ENCODE measurements around the gene DOLK.

DOLK gene

DNA sequence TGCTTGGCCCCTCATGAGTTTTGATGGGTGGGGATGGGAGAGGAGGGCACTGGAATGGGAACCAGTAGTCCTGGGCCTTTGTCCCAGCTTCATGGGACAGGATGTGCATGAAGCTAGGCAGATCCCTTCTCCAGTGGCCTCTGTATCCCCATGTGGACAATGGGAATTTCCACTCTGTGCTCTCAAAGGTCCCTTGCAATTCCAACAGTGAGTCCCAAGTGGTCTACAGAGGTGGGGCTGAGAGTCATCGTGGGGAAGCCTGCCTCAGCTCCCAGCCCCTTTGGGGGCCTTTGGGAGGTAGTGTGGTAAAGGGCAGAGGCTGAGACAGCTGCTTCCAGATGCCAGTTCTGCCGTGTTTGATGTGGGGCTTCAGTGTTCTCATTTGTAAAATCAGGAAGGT lies 28.5 kb downstream of the DOLK start:
- H3K4me1 ChIP-seq (ENCODE audit: control insufficient read depth in 5 of 5, insufficient read depth in 5 of 5, low read length in 5 of 5), result peaks cover 21 to 71% (median 67%) of the 10 kb centered on the region in 5 donors
- peak overlapping the region; percentile 37 for H3K27ac ChIP-seq (ENCODE audit: low read depth, low read length)
- no peak overlapping the region for H3K4me3 ChIP-seq (ENCODE audit: low read depth in 1 of 5, low read length in 5 of 5)
- no peaks in the 10 kb centered on the region for H3K27me3 ChIP-seq (ENCODE audit: control insufficient read depth in 5 of 5, insufficient read depth in 4 of 5, low read length in 5 of 5)
- H3K36me3 ChIP-seq (ENCODE audit: control insufficient read depth in 5 of 5, insufficient read depth in 5 of 5, low read length in 5 of 5), result peaks cover 0 to 26% (median 10%) of the 10 kb centered on the region in 5 donors
- peak overlapping the region in 2 of 5 donors; percentile 7 to 41 for H3K9ac ChIP-seq (ENCODE audit: low read length in 5 of 5)
- H3K9me3 ChIP-seq (ENCODE audit: control insufficient read depth in 5 of 5, low read length in 5 of 5), result no peaks in the 10 kb centered on the region

DNA sequence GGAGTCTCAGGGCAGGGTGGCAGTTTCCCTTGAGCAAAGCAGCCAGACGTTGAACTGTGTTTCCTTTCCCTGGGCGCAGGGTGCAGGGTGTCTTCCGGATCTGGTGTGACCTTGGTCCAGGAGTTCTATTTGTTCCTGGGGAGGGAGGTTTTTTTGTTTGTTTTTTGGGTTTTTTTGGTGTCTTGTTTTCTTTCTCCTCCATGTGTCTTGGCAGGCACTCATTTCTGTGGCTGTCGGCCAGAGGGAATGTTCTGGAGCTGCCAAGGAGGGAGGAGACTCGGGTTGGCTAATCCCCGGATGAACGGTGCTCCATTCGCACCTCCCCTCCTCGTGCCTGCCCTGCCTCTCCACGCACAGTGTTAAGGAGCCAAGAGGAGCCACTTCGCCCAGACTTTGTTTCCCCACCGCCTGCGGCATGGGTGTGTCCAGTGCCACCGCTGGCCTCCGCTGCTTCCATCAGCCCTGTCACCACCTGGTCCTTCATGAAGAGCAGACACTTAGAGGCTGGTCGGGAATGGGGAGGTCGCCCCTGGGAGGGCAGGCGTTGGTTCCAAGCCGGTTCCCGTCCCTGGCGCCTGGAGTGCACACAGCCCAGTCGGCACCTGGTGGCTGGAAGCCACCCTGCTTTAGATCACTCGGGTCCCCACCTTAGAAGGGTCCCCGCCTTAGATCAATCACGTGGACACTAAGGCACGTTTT lies 30.1 kb downstream of the DOLK start:
- no peaks in the 10 kb centered on the region for H3K9me3 ChIP-seq (ENCODE audit: control insufficient read depth in 5 of 5, low read length in 5 of 5)
- peak overlapping the region in 1 of 5 donors; percentile 8 for H3K9ac ChIP-seq (ENCODE audit: low read length in 5 of 5)
- H3K27me3 ChIP-seq (ENCODE audit: control insufficient read depth in 5 of 5, insufficient read depth in 4 of 5, low read length in 5 of 5), result no peaks in the 10 kb centered on the region
- peaks cover 27 to 82% (median 73%) of the 10 kb centered on the region in 5 donors for H3K4me1 ChIP-seq (ENCODE audit: control insufficient read depth in 5 of 5, insufficient read depth in 5 of 5, low read length in 5 of 5)
- H3K4me3 ChIP-seq (ENCODE audit: low read depth in 1 of 5, low read length in 5 of 5), result no peak overlapping the region
- peaks cover 0 to 26% (median 10%) of the 10 kb centered on the region in 5 donors for H3K36me3 ChIP-seq (ENCODE audit: control insufficient read depth in 5 of 5, insufficient read depth in 5 of 5, low read length in 5 of 5)
- peak overlapping the region; percentile 95 for H3K27ac ChIP-seq (ENCODE audit: low read depth, low read length)

- H3K27ac ChIP-seq (ENCODE audit: low read depth, low read length), result peak overlapping the region; percentile 95
- no peaks in the 10 kb centered on the region for H3K9me3 ChIP-seq (ENCODE audit: control insufficient read depth in 5 of 5, low read length in 5 of 5)
- H3K9ac ChIP-seq (ENCODE audit: low read length in 5 of 5), result peak overlapping the region; percentile 8 to 65 (median 63)
- peaks cover 28 to 82% (median 74%) of the 10 kb centered on the region in 5 donors for H3K4me1 ChIP-seq (ENCODE audit: control insufficient read depth in 5 of 5, insufficient read depth in 5 of 5, low read length in 5 of 5)
- H3K27me3 ChIP-seq (ENCODE audit: control insufficient read depth in 5 of 5, insufficient read depth in 4 of 5, low read length in 5 of 5), result no peaks in the 10 kb centered on the region
- H3K4me3 ChIP-seq (ENCODE audit: low read depth in 1 of 5, low read length in 5 of 5), result no peak overlapping the region
- peaks cover 0 to 26% (median 10%) of the 10 kb centered on the region in 5 donors for H3K36me3 ChIP-seq (ENCODE audit: control insufficient read depth in 5 of 5, insufficient read depth in 5 of 5, low read length in 5 of 5)
Measured at GRCh38 chr9:128916745-128917144, 30.7 kb downstream of the DOLK start.

- Histone ChIP-seq H3K27me3 (ENCODE audit: control insufficient read depth in 5 of 5, insufficient read depth in 4 of 5, low read length in 5 of 5) (no peaks in the 10 kb centered on the region), H3K9me3 (ENCODE audit: control insufficient read depth in 5 of 5, low read length in 5 of 5) (no peaks in the 10 kb centered on the region), H3K36me3 (ENCODE audit: control insufficient read depth in 5 of 5, insufficient read depth in 5 of 5, low read length in 5 of 5) (peaks cover 0 to 26% (median 10%) of the 10 kb centered on the region in 5 donors), H3K9ac (ENCODE audit: low read length in 5 of 5) (peak overlapping the region; percentile 8 to 65 (median 63)), H3K4me1 (ENCODE audit: control insufficient read depth in 5 of 5, insufficient read depth in 5 of 5, low read length in 5 of 5) (peaks cover 28 to 83% (median 74%) of the 10 kb centered on the region in 5 donors), H3K27ac (ENCODE audit: low read depth, low read length) (peak overlapping the region; percentile 95), H3K4me3 (ENCODE audit: low read depth in 1 of 5, low read length in 5 of 5) (peak overlapping the region in 1 of 5 donors; percentile 12)
Measured at GRCh38 chr9:128916204-128916603, 31.2 kb downstream of the DOLK start.

DNA sequence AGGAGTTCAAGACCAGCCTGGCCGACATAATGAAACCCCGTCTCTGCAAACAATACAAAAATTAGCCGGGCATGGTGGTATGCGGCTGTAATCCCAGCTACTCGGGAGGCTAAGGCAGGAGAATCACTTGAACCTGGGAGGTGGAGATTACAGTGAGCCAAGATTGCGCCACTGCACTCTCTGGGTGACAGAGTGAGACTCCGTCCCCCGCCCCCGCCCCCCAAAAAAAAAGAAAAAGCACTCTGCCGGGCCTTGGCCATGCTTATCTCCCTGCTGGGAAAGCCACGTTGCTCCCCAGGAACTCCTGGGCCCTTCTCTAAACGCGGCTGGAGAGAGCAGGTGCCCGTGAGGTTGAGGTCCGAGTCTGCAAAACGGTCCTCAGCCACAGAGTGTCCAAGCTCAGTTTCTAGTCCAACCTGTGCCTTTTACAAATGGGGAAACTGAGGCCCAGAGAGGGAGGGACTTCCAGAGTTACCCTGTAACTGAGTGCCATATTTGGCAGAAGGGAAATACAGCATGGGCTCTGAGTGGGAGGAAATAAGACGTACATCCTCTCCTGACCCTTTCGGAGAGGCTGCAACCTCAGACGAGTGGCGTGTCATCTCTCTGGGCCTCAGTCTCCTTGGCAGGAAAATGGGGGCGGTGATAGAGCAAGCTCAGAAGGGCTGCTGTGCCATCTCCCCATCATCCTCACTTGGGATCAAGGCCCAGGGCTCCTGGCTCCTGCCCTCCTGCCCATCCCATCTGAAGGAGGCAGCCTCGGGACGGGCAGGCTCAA lies 33.2 kb downstream of the DOLK start:
- H3K27me3 ChIP-seq (ENCODE audit: control insufficient read depth in 5 of 5, insufficient read depth in 4 of 5, low read length in 5 of 5), result no peaks in the 10 kb centered on the region
- peak overlapping the region in 1 of 5 donors; percentile 17 for H3K4me3 ChIP-seq (ENCODE audit: low read depth in 1 of 5, low read length in 5 of 5)
- H3K9me3 ChIP-seq (ENCODE audit: control insufficient read depth in 5 of 5, low read length in 5 of 5), result no peaks in the 10 kb centered on the region
- peak overlapping the region in 2 of 5 donors; percentile 37 to 38 for H3K9ac ChIP-seq (ENCODE audit: low read length in 5 of 5)
- H3K4me1 ChIP-seq (ENCODE audit: control insufficient read depth in 5 of 5, insufficient read depth in 5 of 5, low read length in 5 of 5), result peaks cover 23 to 91% (median 80%) of the 10 kb centered on the region in 5 donors
- H3K36me3 ChIP-seq (ENCODE audit: control insufficient read depth in 5 of 5, insufficient read depth in 5 of 5, low read length in 5 of 5), result peaks cover 0 to 37% (median 17%) of the 10 kb centered on the region in 5 donors
- H3K27ac ChIP-seq (ENCODE audit: low read depth, low read length), result peak overlapping the region; percentile 83

DNA sequence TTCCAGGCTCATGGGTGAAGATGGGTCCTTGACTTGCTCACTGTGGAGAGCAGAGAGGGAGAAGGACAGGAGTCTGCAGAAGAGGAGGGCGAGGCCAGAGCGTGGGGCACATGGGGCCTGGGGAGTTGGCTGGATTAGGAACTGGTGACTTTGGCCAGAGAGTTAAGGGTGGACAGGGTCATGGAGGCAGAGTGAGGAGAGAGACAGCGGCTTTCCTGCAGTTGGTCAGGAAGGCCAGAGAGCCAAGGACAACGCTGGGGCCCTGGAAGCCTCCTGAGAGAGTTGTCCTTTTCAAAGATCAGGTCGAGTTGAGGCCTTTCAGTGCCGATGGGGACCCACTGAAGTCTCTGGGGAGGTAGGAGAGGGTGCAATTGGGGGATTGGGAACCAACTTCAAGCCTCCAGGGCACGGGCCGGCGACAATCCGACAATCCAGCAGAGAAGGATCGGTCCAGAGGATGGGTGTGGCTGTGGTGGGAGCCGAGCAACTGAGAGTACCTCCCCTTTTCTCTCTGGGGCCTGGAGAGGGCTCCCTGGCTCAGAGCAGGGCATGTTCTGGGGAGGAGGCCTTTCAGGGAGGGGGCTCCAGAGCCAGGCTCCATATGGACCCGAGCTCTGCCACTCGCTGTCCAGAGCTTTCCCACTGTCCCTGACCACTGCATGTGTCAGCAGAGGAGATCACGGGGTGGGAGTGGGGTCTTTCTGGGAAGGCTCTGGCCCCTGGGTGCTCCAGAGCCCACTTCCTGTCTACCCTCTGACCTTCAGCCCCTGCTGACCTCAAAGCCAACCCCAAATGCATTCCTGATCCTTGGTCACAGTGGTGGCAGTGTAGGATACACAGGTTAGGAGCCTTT lies 34.1 kb downstream of the DOLK start:
- no peaks in the 10 kb centered on the region for H3K27me3 ChIP-seq (ENCODE audit: control insufficient read depth in 5 of 5, insufficient read depth in 4 of 5, low read length in 5 of 5)
- peaks cover 0 to 46% (median 26%) of the 10 kb centered on the region in 5 donors for H3K36me3 ChIP-seq (ENCODE audit: control insufficient read depth in 5 of 5, insufficient read depth in 5 of 5, low read length in 5 of 5)
- H3K4me3 ChIP-seq (ENCODE audit: low read depth in 1 of 5, low read length in 5 of 5), result peak overlapping the region in 2 of 5 donors; percentile 2 to 34
- no peaks in the 10 kb centered on the region for H3K9me3 ChIP-seq (ENCODE audit: control insufficient read depth in 5 of 5, low read length in 5 of 5)
- peak overlapping the region in 3 of 5 donors; percentile 7 to 35 (median 9) for H3K9ac ChIP-seq (ENCODE audit: low read length in 5 of 5)
- H3K4me1 ChIP-seq (ENCODE audit: control insufficient read depth in 5 of 5, insufficient read depth in 5 of 5, low read length in 5 of 5), result peaks cover 23 to 87% (median 77%) of the 10 kb centered on the region in 5 donors
- H3K27ac ChIP-seq (ENCODE audit: low read depth, low read length), result peak overlapping the region; percentile 83

DNA sequence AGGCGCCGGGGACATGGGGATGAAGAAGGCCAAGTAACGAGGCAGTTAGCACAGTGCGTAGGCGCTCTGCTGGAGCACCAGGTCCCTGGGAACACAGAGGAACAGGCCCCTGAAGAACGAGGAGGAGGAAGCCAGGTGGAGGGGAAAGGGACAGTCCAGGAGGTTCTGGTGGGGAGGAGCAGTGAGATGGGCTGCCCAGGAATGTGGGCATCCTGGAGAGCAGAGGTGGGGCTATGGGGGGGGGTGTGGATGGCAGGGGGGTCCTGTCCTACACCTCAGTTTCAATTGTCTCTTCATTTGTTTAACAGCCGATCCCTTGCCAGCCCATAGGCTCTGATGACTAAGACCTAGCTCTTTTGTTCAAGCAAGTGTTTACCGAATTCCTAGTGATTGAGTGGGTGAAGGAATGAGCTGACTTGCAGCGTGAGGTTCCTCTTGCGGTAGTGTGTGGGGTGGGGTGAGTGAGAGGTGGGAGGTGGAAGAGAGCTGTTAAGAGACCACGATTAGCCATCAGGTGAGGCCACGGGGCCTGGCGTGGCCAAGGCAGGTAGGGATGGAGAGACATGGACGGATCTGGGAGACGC lies 35.0 kb downstream of the DOLK start:
- Histone ChIP-seq H3K27ac (ENCODE audit: low read depth, low read length) (peak overlapping the region; percentile 83), H3K4me3 (ENCODE audit: low read depth in 1 of 5, low read length in 5 of 5) (peak overlapping the region in 1 of 5 donors; percentile 8), H3K36me3 (ENCODE audit: control insufficient read depth in 5 of 5, insufficient read depth in 5 of 5, low read length in 5 of 5) (peaks cover 0 to 50% (median 30%) of the 10 kb centered on the region in 5 donors), H3K4me1 (ENCODE audit: control insufficient read depth in 5 of 5, insufficient read depth in 5 of 5, low read length in 5 of 5) (peaks cover 23 to 82% (median 73%) of the 10 kb centered on the region in 5 donors), H3K9ac (ENCODE audit: low read length in 5 of 5) (peak overlapping the region in 2 of 5 donors; percentile 16 to 41), H3K27me3 (ENCODE audit: control insufficient read depth in 5 of 5, insufficient read depth in 4 of 5, low read length in 5 of 5) (no peaks in the 10 kb centered on the region), H3K9me3 (ENCODE audit: control insufficient read depth in 5 of 5, low read length in 5 of 5) (no peaks in the 10 kb centered on the region)

GRCh38 chr9:128911529-128912035 lies 35.8 kb downstream of the DOLK start:
- peak overlapping the region in 2 of 5 donors; percentile 16 to 30 for H3K9ac ChIP-seq (ENCODE audit: low read length in 5 of 5)
- H3K27ac ChIP-seq (ENCODE audit: low read depth, low read length), result peak overlapping the region; percentile 83
- H3K36me3 ChIP-seq (ENCODE audit: control insufficient read depth in 5 of 5, insufficient read depth in 5 of 5, low read length in 5 of 5), result peaks cover 0 to 57% (median 34%) of the 10 kb centered on the region in 5 donors
- no peaks in the 10 kb centered on the region for H3K27me3 ChIP-seq (ENCODE audit: control insufficient read depth in 5 of 5, insufficient read depth in 4 of 5, low read length in 5 of 5)
- H3K4me1 ChIP-seq (ENCODE audit: control insufficient read depth in 5 of 5, insufficient read depth in 5 of 5, low read length in 5 of 5), result peaks cover 21 to 77% (median 65%) of the 10 kb centered on the region in 5 donors
- no peaks in the 10 kb centered on the region for H3K9me3 ChIP-seq (ENCODE audit: control insufficient read depth in 5 of 5, low read length in 5 of 5)
- peak overlapping the region in 4 of 5 donors; percentile 8 to 17 (median 12) for H3K4me3 ChIP-seq (ENCODE audit: low read depth in 1 of 5, low read length in 5 of 5)

GRCh38 chr9:128910906-128911305 lies 36.5 kb downstream of the DOLK start:
- Histone ChIP-seq H3K4me3 (ENCODE audit: low read depth in 1 of 5, low read length in 5 of 5) (peak overlapping the region in 3 of 5 donors; percentile 0 to 17 (median 11)), H3K9me3 (ENCODE audit: control insufficient read depth in 5 of 5, low read length in 5 of 5) (no peaks in the 10 kb centered on the region), H3K27me3 (ENCODE audit: control insufficient read depth in 5 of 5, insufficient read depth in 4 of 5, low read length in 5 of 5) (no peaks in the 10 kb centered on the region), H3K27ac (ENCODE audit: low read depth, low read length) (peak overlapping the region; percentile 73), H3K36me3 (ENCODE audit: control insufficient read depth in 5 of 5, insufficient read depth in 5 of 5, low read length in 5 of 5) (peaks cover 0 to 53% (median 34%) of the 10 kb centered on the region in 5 donors), H3K4me1 (ENCODE audit: control insufficient read depth in 5 of 5, insufficient read depth in 5 of 5, low read length in 5 of 5) (peaks cover 15 to 72% (median 59%) of the 10 kb centered on the region in 5 donors), H3K9ac (ENCODE audit: low read length in 5 of 5) (no peak overlapping the region)
